ENCODE measurements around the gene TMEM185B. TPM values are rescaled to one million over a fixed set of nuclear protein-coding genes. Genes with fewer than 3 reads are reported as not detected.

Gene TMEM185B
- total and polyA plus RNA-seq, 2 of the 4 experiments (the other 2 are of a cell fraction), result 17.7 to 26.1 TPM

DNA sequence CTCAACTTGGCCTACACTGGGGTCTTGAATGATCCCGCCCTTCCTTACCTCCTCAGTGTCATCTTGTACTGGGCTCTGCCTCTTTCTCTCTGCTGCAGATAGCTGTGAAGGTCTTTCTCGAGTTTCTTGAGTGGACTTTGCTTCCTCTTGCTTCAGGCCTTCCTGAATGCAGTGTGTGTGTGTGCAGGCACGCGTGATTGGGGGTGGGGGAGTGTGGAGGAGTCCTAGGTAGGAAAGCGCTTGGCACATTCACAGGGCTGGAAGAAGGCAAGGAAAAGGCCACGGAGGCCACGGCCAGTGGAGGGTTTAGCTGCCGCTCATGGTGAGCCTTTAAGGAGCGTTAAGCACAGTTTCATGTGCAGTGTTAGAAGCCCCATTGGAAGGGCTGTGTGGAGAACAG, 35.0 kb upstream of the TMEM185B start:
- Histone ChIP-seq H3K14ac (replicated peaks; ENCODE audit: low read depth, low read length) (no peak overlapping the region), H3K9me3 (ENCODE audit: control insufficient read depth, insufficient read depth, low read length) (peaks cover 5% of the 10 kb centered on the region), H3K79me1 (ENCODE audit: low read depth in 1 of 2, low read length in 2 of 2) (peaks cover 29 to 82% of the 10 kb centered on the region in 2 experiments), H2BK120ac (ENCODE audit: low read depth, low read length) (no peak overlapping the region), H4K91ac (ENCODE audit: insufficient read depth, low read depth, low read length) (no peak overlapping the region), H2BK15ac (ENCODE audit: low read depth, low read length) (no peak overlapping the region), H4K20me1 (ENCODE audit: insufficient read depth, low read length) (peaks cover 71% of the 10 kb centered on the region), H4K8ac (ENCODE audit: low read depth in 2 of 2, low read length in 2 of 2) (no peak overlapping the region), H3K27me3 (ENCODE audit: control insufficient read depth, insufficient read depth, low read length) (no peaks in the 10 kb centered on the region), H4K5ac (ENCODE audit: low read depth, low read length) (no peak overlapping the region), H2AFZ (replicated peaks; ENCODE audit: low read length, poor library complexity) (no peak overlapping the region), H3K4me1 (ENCODE audit: control insufficient read depth, insufficient read depth, low read length) (peaks cover 11% of the 10 kb centered on the region), H3K9me1 (ENCODE audit: insufficient read depth, low read length) (peaks cover 30% of the 10 kb centered on the region), H2AK9ac (replicated peaks; ENCODE audit: low read depth, low read length, poor library complexity) (no peak overlapping the region), H3K9ac (ENCODE audit: low read depth, low read length) (no peak overlapping the region), H3K56ac (ENCODE audit: extremely low read depth, insufficient read depth, low read length) (no peak overlapping the region), H3K23ac (ENCODE audit: low read depth, low read length) (no peak overlapping the region), H2BK20ac (ENCODE audit: low read depth, low read length) (no peak overlapping the region), H3K27ac (ENCODE audit: insufficient read depth, low read length) (no peak overlapping the region), H2AK5ac (ENCODE audit: low read depth, low read length) (no peak overlapping the region), H3K4me3 (ENCODE audit: insufficient read depth, low read depth, low read length) (no peak overlapping the region), H2BK5ac (ENCODE audit: low read depth, low read length, poor library complexity, severe bottlenecking) (no peak overlapping the region), H3K4me2 (ENCODE audit: low read depth, low read length) (no peak overlapping the region), H3K4ac (ENCODE audit: low read depth, low read length) (no peak overlapping the region), H3K36me3 (ENCODE audit: control insufficient read depth, insufficient read depth, low read length) (no peaks in the 10 kb centered on the region), H3K18ac (ENCODE audit: low read depth, low read length) (no peak overlapping the region)
- TF ChIP-seq MXI1 (IDR thresholded peaks at IDR 0.05; ENCODE audit: borderline replicate concordance, low read depth, low read length), result no peak
- TF ChIP-seq POLR2A (IDR thresholded peaks at IDR 0.05; ENCODE audit: low read depth, low read length), result no peak
- TF ChIP-seq, protein P1, sequence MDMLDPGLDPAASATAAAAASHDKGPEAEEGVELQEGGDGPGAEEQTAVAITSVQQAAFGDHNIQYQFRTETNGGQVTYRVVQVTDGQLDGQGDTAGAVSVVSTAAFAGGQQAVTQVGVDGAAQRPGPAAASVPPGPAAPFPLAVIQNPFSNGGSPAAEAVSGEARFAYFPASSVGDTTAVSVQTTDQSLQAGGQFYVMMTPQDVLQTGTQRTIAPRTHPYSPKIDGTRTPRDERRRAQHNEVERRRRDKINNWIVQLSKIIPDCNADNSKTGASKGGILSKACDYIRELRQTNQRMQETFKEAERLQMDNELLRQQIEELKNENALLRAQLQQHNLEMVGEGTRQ (IDR thresholded peaks at IDR 0.05; ENCODE audit: low read depth, low read length), result no peak
- no peak for TF ChIP-seq CHD1 (IDR thresholded peaks at IDR 0.05; ENCODE audit: low read depth, low read length)
- TF ChIP-seq FOS (IDR thresholded peaks at IDR 0.05; ENCODE audit: low read depth, low read length), result no peak
- TF ChIP-seq CTCF (conservative IDR thresholded peaks at IDR 0.05; ENCODE audit: low read depth, low read length), result no peak
- no peak for TF ChIP-seq RCOR1 (IDR thresholded peaks at IDR 0.05; ENCODE audit: insufficient replicate concordance, low read length)
- no peak for TF ChIP-seq NFE2L2 (IDR thresholded peaks at IDR 0.05; ENCODE audit: low read depth, low read length)
- dilution Hi-C loops (cut with HindIII; ENCODE audit: low sequenced_read_pairs, unreplicated experiment), result no loop called here
- BruUV-seq (replicated peaks), result no TSS peak
- ChIA-PET CTCF (no interaction called here), POLR2A (ENCODE audit: unreplicated experiment) (no interaction called here)
- in situ Hi-C loops (cut with MboI; ENCODE audit: low sequenced_read_pairs), result no loop called here
- DNase-seq, result no peak
- WGBS, 2 experiments (ENCODE audit: extremely low coverage in 2 of 2, insufficient read length in 1 of 2), result 95% methylated on average over 4 of the region's 9 CpGs; no CpG with 5 or more reads in 1 of the 2 experiments
- ATAC-seq (ENCODE audit: low read depth), result no peak
- intact Hi-C loops (cut with micrococcal nuclease), result no loop called here

Measured in IMR-90 (cell line).